Fibroblast of lung (primary cell): ENCODE measurements around the gene CACNB2.

Experiments
- EZH2 ChIP-seq: IDR thresholded peaks from 2 replicates; pipeline ENCODE4 v1.5.1; 2012; ENCODE audit warnings: low read length, control low read depth, mild to moderate bottlenecking; ENCODE audit errors: missing control alignments
- TF ChIP-seq, protein P1 (sequence below), 2 donors: IDR thresholded peaks in 1 of 2; conservative IDR thresholded peaks in 1 of 2; 1 replicate in 1 of 2; 2 replicates in 1 of 2; pipeline ENCODE4 v1.5.1; 2011 to 2012; ENCODE audit warnings: low read length in 2 of 2, control low read depth in 1 of 2, inconsistent platforms in 1 of 2, low read depth in 1 of 2, mild to moderate bottlenecking in 1 of 2

DNA sequence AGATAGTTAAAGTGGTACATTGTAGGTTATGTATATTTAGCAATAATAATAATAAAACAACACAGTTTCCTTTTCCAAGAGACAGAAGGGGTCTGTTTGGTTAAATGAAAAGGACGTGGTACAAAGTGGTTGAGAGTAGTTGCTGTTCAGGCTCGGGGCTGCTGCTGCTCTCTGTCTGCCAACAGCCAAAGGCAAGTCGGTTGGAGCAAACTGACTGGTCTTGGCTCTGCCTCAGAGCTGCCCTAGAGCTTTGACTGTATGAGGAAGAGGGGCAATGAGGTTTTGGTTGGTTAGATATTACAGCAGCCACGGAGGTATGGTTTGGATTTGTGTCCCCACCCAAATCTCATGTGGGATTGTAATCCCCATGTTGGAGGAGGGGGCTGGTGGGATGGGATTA lies 95.3 kb downstream of the CACNB2 start:
- TF ChIP-seq, protein P1, sequence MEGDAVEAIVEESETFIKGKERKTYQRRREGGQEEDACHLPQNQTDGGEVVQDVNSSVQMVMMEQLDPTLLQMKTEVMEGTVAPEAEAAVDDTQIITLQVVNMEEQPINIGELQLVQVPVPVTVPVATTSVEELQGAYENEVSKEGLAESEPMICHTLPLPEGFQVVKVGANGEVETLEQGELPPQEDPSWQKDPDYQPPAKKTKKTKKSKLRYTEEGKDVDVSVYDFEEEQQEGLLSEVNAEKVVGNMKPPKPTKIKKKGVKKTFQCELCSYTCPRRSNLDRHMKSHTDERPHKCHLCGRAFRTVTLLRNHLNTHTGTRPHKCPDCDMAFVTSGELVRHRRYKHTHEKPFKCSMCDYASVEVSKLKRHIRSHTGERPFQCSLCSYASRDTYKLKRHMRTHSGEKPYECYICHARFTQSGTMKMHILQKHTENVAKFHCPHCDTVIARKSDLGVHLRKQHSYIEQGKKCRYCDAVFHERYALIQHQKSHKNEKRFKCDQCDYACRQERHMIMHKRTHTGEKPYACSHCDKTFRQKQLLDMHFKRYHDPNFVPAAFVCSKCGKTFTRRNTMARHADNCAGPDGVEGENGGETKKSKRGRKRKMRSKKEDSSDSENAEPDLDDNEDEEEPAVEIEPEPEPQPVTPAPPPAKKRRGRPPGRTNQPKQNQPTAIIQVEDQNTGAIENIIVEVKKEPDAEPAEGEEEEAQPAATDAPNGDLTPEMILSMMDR (conservative IDR thresholded peaks at IDR 0.05 in 1 of 2, IDR thresholded peaks at IDR 0.05 in 1 of 2; ENCODE audit: low read depth in 1 of 2, low read length in 2 of 2) = no peak
- TF ChIP-seq EZH2 = no peak
